GM12865 (cell line): ENCODE data around the gene AUP1.

ENCODE experiments used
- DNase-seq: peaks from one replicate; pipeline ENCODE4 v3.0.0; 2010; ENCODE audit warnings: low read depth
- H3K4me3 ChIP-seq: 2 replicates; pipeline ENCODE4 v1.5.1; 2011; ENCODE audit warnings: mild to moderate bottlenecking, low read depth, low read length, control low read depth
- TF ChIP-seq, protein P1 (sequence below): IDR thresholded peaks from 2 replicates; pipeline ENCODE4 v1.5.1; 2011; ENCODE audit warnings: low read length, control low read depth, low read depth, inconsistent platforms; ENCODE audit not compliant: insufficient read depth; ENCODE audit errors: missing control alignments

The AUP1 gene

DNA sequence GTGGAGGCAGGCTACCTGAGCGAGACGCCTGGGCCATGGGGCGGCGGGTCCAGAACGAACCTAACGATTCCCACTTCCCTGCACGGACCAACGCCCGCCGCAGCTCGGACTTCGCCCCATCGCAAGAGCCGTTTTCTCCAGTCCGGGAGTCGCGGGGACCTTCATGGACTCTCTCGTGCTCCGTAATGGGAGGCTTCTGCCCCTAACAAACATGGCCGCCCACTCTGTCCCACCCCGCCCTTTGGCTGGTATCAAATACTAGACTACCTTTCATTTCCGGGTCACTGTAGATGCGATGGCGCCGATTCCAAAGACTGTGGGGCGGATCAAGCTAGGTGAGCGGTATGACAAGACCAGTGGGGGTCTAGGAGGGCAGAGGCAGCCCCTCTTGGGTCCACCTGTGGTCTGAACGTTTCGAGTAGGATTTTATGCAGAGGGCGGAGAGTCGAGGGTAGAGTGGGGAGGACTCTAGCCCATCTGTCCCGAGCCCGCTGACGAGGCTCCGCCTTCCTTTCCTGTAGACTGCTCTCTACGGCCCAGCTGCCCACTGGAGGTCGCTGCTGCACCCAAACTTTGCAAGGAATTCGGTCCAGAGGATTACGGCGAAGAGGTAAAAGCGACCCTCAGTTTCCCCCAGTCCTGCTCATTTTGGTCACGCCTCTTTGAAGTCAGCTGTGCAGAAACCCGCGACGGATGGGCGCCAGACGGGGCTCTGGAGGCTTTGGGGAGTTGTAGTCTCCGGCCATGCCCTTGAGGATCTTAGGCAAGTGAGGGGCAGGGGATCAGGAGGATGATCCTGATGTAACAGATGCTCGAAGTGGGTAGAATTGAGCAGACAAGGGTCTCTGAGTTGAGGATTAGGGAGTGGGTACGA, 46.5 kb downstream of the AUP1 start, which contains the start of the genes CCDC142 and TTC31:
Gene CCDC142 (minus strand): TSS at position 198 of the 874 bp plus-strand sequence. CDS start 161 bp downstream, at position 37.
Gene TTC31 (plus strand): TSS at position 281 of the 874 bp plus-strand sequence. CDS start 15 bp downstream, at position 296.
- DNase-seq: peak; percentile 96
- TF ChIP-seq, protein P1, sequence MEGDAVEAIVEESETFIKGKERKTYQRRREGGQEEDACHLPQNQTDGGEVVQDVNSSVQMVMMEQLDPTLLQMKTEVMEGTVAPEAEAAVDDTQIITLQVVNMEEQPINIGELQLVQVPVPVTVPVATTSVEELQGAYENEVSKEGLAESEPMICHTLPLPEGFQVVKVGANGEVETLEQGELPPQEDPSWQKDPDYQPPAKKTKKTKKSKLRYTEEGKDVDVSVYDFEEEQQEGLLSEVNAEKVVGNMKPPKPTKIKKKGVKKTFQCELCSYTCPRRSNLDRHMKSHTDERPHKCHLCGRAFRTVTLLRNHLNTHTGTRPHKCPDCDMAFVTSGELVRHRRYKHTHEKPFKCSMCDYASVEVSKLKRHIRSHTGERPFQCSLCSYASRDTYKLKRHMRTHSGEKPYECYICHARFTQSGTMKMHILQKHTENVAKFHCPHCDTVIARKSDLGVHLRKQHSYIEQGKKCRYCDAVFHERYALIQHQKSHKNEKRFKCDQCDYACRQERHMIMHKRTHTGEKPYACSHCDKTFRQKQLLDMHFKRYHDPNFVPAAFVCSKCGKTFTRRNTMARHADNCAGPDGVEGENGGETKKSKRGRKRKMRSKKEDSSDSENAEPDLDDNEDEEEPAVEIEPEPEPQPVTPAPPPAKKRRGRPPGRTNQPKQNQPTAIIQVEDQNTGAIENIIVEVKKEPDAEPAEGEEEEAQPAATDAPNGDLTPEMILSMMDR: peak; percentile 95
- peak within 1 kb of the TSS; percentile 90 for H3K4me3 ChIP-seq

DNA sequence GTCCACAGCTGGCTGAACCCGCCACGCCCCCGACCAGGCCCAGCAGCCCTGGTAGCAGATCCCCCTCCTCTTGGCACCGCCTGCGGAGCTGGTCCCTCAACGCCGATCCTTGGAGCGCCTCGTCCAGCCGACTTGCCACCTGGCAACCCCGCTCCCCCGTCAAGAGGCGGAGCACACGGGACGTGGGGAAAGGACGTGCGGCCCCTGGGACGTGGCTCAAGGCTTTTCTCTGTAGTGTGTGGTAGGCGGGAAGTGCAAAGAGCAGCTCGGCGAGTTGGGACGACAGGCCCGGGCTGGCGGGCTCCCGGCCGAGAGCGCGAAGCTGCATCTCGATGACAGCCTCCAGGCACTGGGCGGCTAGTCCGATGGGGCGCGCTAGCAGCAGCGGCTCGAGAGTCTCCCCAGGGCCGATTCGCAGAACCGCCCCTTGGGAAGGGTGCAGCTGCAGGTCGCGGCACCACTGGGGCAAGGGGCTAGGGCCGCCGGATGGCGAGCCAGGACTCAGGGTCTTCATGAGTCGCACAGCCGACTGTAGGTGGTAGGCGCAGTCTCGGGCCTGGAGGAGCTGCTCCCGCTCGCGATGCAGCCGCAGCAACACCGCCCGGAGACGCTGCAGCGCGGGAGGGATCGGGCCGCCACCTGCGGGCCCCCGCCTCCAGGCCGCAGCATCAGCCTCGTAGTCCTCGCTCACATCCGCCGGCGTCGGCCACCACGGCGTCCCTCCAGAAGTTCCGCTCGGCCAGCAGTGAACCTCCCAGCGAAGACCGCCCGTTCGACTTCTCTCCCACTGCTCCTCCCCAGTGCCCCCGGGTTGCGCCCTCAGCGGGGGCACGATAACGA, 47.3 kb downstream of the AUP1 start:
- H3K4me3 ChIP-seq: peak overlapping the region; percentile 90
- DNase-seq: peak; percentile 81
- TF ChIP-seq, protein P1: no peak

DNA sequence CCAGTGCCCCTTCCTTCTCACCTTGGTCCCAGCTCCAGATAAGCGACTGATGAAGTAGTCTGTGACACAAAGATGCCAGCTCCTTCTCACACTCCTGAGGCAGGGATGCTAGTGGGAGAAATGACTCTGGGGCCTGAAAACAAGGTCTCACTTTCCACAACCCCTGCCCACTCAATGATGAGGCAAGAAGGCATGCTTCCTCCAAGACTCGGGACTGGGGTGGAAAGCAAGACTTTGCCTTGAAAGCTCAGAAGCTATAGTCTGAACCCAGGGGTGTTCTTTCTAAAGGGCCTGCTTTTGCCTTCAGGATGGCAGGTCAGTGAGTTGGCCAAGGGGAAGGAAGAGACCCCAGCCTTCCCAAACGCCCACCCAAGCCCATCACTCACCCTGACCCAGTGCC, 48.1 kb downstream of the AUP1 start:
- no peak for DNase-seq
- H3K4me3 ChIP-seq: peak overlapping the region; percentile 90
- TF ChIP-seq, protein P1: no peak
